Ramos (cell line): ENCODE data around the gene GNAO1.

ENCODE experiments used
- in situ Hi-C: fragments of 300-500 bp; cut with MboI; formaldehyde crosslinking; loops from one replicate; pipeline ENCODE4 v1.14.3; 2022; ENCODE audit warnings: low sequenced_read_pairs; ENCODE audit not compliant: unreplicated experiment

GNAO1 gene

GRCh38 chr16:56354746-56355145 is 163.5 kb downstream of the GNAO1 start:
- in situ Hi-C loops: no loop called here

- in situ Hi-C loops: no loop called here
Observed at GRCh38 chr16:56355221-56355620, 163.9 kb downstream of the GNAO1 start.

GRCh38 chr16:56355786-56356275 is 164.5 kb downstream of the GNAO1 start:
- in situ Hi-C loops: no loop called here

GRCh38 chr16:56356276-56357240 is 165.3 kb downstream of the GNAO1 start:
- in situ Hi-C loops: no loop called here

GRCh38 chr16:56357241-56357764 is 166.0 kb downstream of the GNAO1 start:
- in situ Hi-C loops: no loop called here

- in situ Hi-C loops: no loop called here
Observed at GRCh38 chr16:56357765-56358322, 166.6 kb downstream of the GNAO1 start.

- in situ Hi-C loops: no loop called here
Observed at GRCh38 chr16:56360117-56361008, 169.1 kb downstream of the GNAO1 start.

- in situ Hi-C loops: no loop called here
Observed at GRCh38 chr16:56362057-56362655, 170.9 kb downstream of the GNAO1 start.

GRCh38 chr16:56362706-56363105 is 171.4 kb downstream of the GNAO1 start:
- in situ Hi-C loops: no loop called here

GRCh38 chr16:56363181-56363716 is 172.0 kb downstream of the GNAO1 start:
- in situ Hi-C loops: no loop called here

- in situ Hi-C loops: no loop called here
Observed at GRCh38 chr16:56363781-56364565, 172.7 kb downstream of the GNAO1 start.

- in situ Hi-C loops: no loop called here
Observed at GRCh38 chr16:56364865-56365264, 173.6 kb downstream of the GNAO1 start.

GRCh38 chr16:56365552-56365951 is 174.3 kb downstream of the GNAO1 start:
- in situ Hi-C loops: no loop called here

GRCh38 chr16:56366945-56367344 is 175.7 kb downstream of the GNAO1 start:
- in situ Hi-C loops: no loop called here

- in situ Hi-C loops: no loop called here
Observed at GRCh38 chr16:56367764-56368163, 176.5 kb downstream of the GNAO1 start.

GRCh38 chr16:56368545-56368944 is 177.3 kb downstream of the GNAO1 start:
- in situ Hi-C loops: no loop called here

GRCh38 chr16:56369202-56369601 is 177.9 kb downstream of the GNAO1 start:
- in situ Hi-C loops: no loop called here

- in situ Hi-C loops: no loop called here
Observed at GRCh38 chr16:56370185-56370874, 179.0 kb downstream of the GNAO1 start.
